Common myeloid progenitor, CD34-positive (primary cell): ENCODE data around the gene NAA25.

Source experiments
- CTCF ChIA-PET: fragments of 350-600 bp; sonication (Branson Sonifier 250); formaldehyde crosslinking; loops from one replicate; lab custom pipeline; 2021; ENCODE audit warnings: antibody characterized with exemption; lab: Charles Lee
- POLR2A ChIA-PET: fragments of 350-600 bp; sonication (Branson Sonifier 250); formaldehyde crosslinking; loops from one replicate; lab custom pipeline; 2021; ENCODE audit warnings: antibody characterized with exemption; lab: Charles Lee
- DNase-seq, 3 donors: peaks; one replicate each; pipeline versions ENCODE4 v3.0.0 to v3.0.0-alpha.2; 2013
- H3K27ac ChIP-seq, 2 experiments: 1 replicate in 1 of 2; 2 replicates in 1 of 2; pipeline ENCODE4 v1.7.0; 2013; ENCODE audit warnings: inconsistent platforms in 2 of 2, low read length in 2 of 2, mild to moderate bottlenecking in 2 of 2, low read depth in 1 of 2, moderate library complexity in 1 of 2; ENCODE audit not compliant: severe bottlenecking in 2 of 2, insufficient read depth in 1 of 2, poor library complexity in 1 of 2
- H3K27me3 ChIP-seq, 5 experiments: replicated peaks in 2 of 5; 1 replicate in 3 of 5; 2 replicates in 2 of 5; pipeline versions ENCODE4 v1.6.1 to v1.7.0; 2013; ENCODE audit warnings: low read length in 4 of 5, mild to moderate bottlenecking in 2 of 5, moderate library complexity in 2 of 5, inconsistent platforms in 1 of 5; ENCODE audit not compliant: insufficient read depth in 5 of 5, control insufficient read depth in 4 of 5
- H3K36me3 ChIP-seq, 4 experiments: 1 replicate in 2 of 4; 2 replicates in 2 of 4; pipeline versions ENCODE4 v1.6.1 to v1.7.0; 2013; ENCODE audit warnings: low read length in 3 of 4, control low read depth in 1 of 4, mild to moderate bottlenecking in 1 of 4; ENCODE audit not compliant: control insufficient read depth in 4 of 4, insufficient read depth in 4 of 4
- H3K4me1 ChIP-seq, 4 experiments: 1 replicate in 3 of 4; 2 replicates in 1 of 4; pipeline versions ENCODE4 v1.6.1 to v1.7.1; 2013; ENCODE audit warnings: low read length in 3 of 4, mild to moderate bottlenecking in 3 of 4, control low read depth in 1 of 4, inconsistent platforms in 1 of 4, moderate library complexity in 1 of 4; ENCODE audit not compliant: control insufficient read depth in 4 of 4, insufficient read depth in 4 of 4; ENCODE audit errors: control extremely low read depth in 1 of 4
- H3K4me3 ChIP-seq, 7 experiments: 1 replicate in 4 of 7; 2 replicates in 3 of 7; pipeline versions ENCODE4 v1.5.1 to v1.7.0; 2013; ENCODE audit warnings: mild to moderate bottlenecking in 7 of 7, low read length in 6 of 7, moderate library complexity in 6 of 7, inconsistent platforms in 2 of 7, low read depth in 2 of 7, control low read depth in 1 of 7; ENCODE audit not compliant: insufficient read depth in 4 of 7, control insufficient read depth in 1 of 7; ENCODE audit errors: extremely low read depth in 1 of 7
- H3K9me3 ChIP-seq, 5 experiments: 1 replicate in 4 of 5; 2 replicates in 1 of 5; pipeline versions ENCODE4 v1.6.1 to v1.7.1; 2013; ENCODE audit warnings: low read length in 4 of 5, mild to moderate bottlenecking in 2 of 5, inconsistent platforms in 1 of 5, low read depth in 1 of 5, moderate library complexity in 1 of 5; ENCODE audit not compliant: control insufficient read depth in 4 of 5, insufficient read depth in 2 of 5; ENCODE audit errors: control extremely low read depth in 1 of 5
- WGBS: methylation state at CpG from one replicate; pipeline ENCODE4 v1.1.5; 2013; ENCODE audit not compliant: insufficient coverage; 5-methylcytosine and 5-hydroxymethylcytosine counted together

The NAA25 gene

GRCh38 chr12:112146123-112146522 lies 37.5 kb upstream of the NAA25 start:
- no peaks in the 10 kb centered on the region for H3K9me3 ChIP-seq
- H3K36me3 ChIP-seq = peaks cover 39 to 84% (median 54%) of the 10 kb centered on the region in 4 experiments
- no peak overlapping the region for H3K4me3 ChIP-seq
- ChIA-PET CTCF (no interaction called here), POLR2A (no interaction called here)
- no peak overlapping the region for H3K27ac ChIP-seq
- WGBS = no CpG with 5 or more reads among the region's 1 CpG
- no peaks in the 10 kb centered on the region for H3K4me1 ChIP-seq
- DNase-seq = no peak
- no peaks in the 10 kb centered on the region for H3K27me3 ChIP-seq

- ChIA-PET CTCF (no interaction called here), POLR2A (no interaction called here)
- peaks cover 34 to 81% (median 48%) of the 10 kb centered on the region in 4 experiments for H3K36me3 ChIP-seq
Measured at GRCh38 chr12:112140728-112141127, 32.1 kb upstream of the NAA25 start.

GRCh38 chr12:112134731-112135130 lies 26.1 kb upstream of the NAA25 start:
- H3K4me1 ChIP-seq = peaks cover 12 to 29% (median 20%) of the 10 kb centered on the region in 4 experiments
- WGBS = 100% methylated on average over 3 of the region's 3 CpGs

More at GRCh38 chr12:112140728-112141127, 32.1 kb upstream of the NAA25 start:
- peak in 2 of 3 donors; percentile 23 to 32 for DNase-seq
- no peaks in the 10 kb centered on the region for H3K4me1 ChIP-seq
- no peaks in the 10 kb centered on the region for H3K9me3 ChIP-seq
- H3K27me3 ChIP-seq = no peaks in the 10 kb centered on the region
- WGBS = 83% methylated on average over 3 of the region's 5 CpGs
- H3K27ac ChIP-seq = peak overlapping the region in 1 of 2 experiments; percentile 14
- H3K4me3 ChIP-seq = no peak overlapping the region

GRCh38 chr12:112133418-112133817 lies 24.8 kb upstream of the NAA25 start:
- no peak overlapping the region for H3K4me3 ChIP-seq
- POLR2A ChIA-PET = no interaction called here
- WGBS = 100% methylated on average over 3 of the region's 5 CpGs
- no peaks in the 10 kb centered on the region for H3K9me3 ChIP-seq
- peaks cover 8 to 37% (median 21%) of the 10 kb centered on the region in 4 experiments for H3K36me3 ChIP-seq
- no peaks in the 10 kb centered on the region for H3K27me3 ChIP-seq
- H3K4me1 ChIP-seq = peaks cover 19 to 39% (median 30%) of the 10 kb centered on the region in 4 experiments
- H3K27ac ChIP-seq = no peak overlapping the region
- CTCF ChIA-PET = interaction anchor here (1.4 kb wide), 2 partner anchors 24 to 26 kb away, joined by 4 to 6 read pairs; partner anchors contain the start of gene NAA25
- no peak for DNase-seq

More at GRCh38 chr12:112134731-112135130, 26.1 kb upstream of the NAA25 start:
- Histone ChIP-seq H3K4me3 (no peak overlapping the region), H3K9me3 (no peaks in the 10 kb centered on the region), H3K36me3 (peaks cover 12 to 44% (median 26%) of the 10 kb centered on the region in 4 experiments), H3K27ac (no peak overlapping the region), H3K27me3 (no peaks in the 10 kb centered on the region)
- DNase-seq = no peak
- CTCF ChIA-PET = no interaction called here
- POLR2A ChIA-PET = interaction anchor here (0.6 kb wide), 1 partner anchor 373 kb away, joined by 3 read pairs; no protein-coding TSS in a partner anchor

- Histone ChIP-seq H3K36me3 (peaks cover 8 to 24% (median 15%) of the 10 kb centered on the region in 4 experiments), H3K27ac (peak overlapping the region in 1 of 2 experiments; percentile 84), H3K27me3 (no peaks in the 10 kb centered on the region), H3K4me3 (no peak overlapping the region), H3K9me3 (no peaks in the 10 kb centered on the region), H3K4me1 (peaks cover 22 to 48% (median 36%) of the 10 kb centered on the region in 4 experiments)
- DNase-seq = no peak
- ChIA-PET CTCF (interaction anchor here (1.0 to 1.7 kb wide), 2 partner anchors 21 to 67 kb away, joined by 3 to 5 read pairs; no protein-coding TSS in a partner anchor), POLR2A (interaction anchor here (0.6 kb wide), 1 partner anchor 465 kb away, joined by 3 read pairs; no protein-coding TSS in a partner anchor)
- WGBS = no CpG with 5 or more reads among the region's 1 CpG
Measured at GRCh38 chr12:112131686-112132085, 23.1 kb upstream of the NAA25 start.

- ChIA-PET POLR2A (interaction anchor here (0.6 kb wide), 2 partner anchors 19 to 23 kb away, joined by 3 read pairs; no protein-coding TSS in a partner anchor), CTCF (interaction anchor here (0.8 to 1.9 kb wide), 7 partner anchors 10 to 257 kb away, joined by 3 to 6 read pairs (median 3); no protein-coding TSS in a partner anchor)
- peak; percentile 69 to 88 (median 79) for DNase-seq
- Histone ChIP-seq H3K36me3 (peaks cover 8 to 15% (median 11%) of the 10 kb centered on the region in 4 experiments), H3K4me3 (peak overlapping the region in 6 of 7 experiments; percentile 54 to 72 (median 59)), H3K27ac (peak overlapping the region in 1 of 2 experiments; percentile 84), H3K4me1 (peaks cover 27 to 58% (median 46%) of the 10 kb centered on the region in 4 experiments), H3K9me3 (no peaks in the 10 kb centered on the region), H3K27me3 (no peaks in the 10 kb centered on the region)
- WGBS = 0% methylated on average over 1 of the region's 2 CpGs
Measured at GRCh38 chr12:112130441-112130998, 21.9 kb upstream of the NAA25 start.

- Histone ChIP-seq H3K4me1 (peaks cover 22 to 59% (median 43%) of the 10 kb centered on the region in 4 experiments), H3K27ac (no peak overlapping the region), H3K9me3 (no peaks in the 10 kb centered on the region), H3K27me3 (no peaks in the 10 kb centered on the region), H3K4me3 (peak overlapping the region in 3 of 7 experiments; percentile 48 to 87 (median 80)), H3K36me3 (no peaks in the 10 kb centered on the region)
- WGBS = 100% methylated on average over 6 of the region's 7 CpGs
- CTCF ChIA-PET = interaction anchor here (1.2 to 2.0 kb wide), 2 partner anchors 13 to 17 kb away, joined by 3 to 8 read pairs; no protein-coding TSS in a partner anchor
- POLR2A ChIA-PET = no interaction called here
- no peak for DNase-seq
Measured at GRCh38 chr12:112126911-112127310, 18.3 kb upstream of the NAA25 start.
